ENCODE results near the gene ZNF420.
"Not testable (repeated sequence)": the region's sequence is repeated elsewhere in the genome, so short reads cannot be mapped to it uniquely, and the experiment has no call there.

The ZNF420 gene

GRCh38 chr19:37077934-37078716 lies at the start of gene ZNF420:
Gene ZNF420 (plus strand): TSS chr19:37078433. CDS start chr19:37089119, 10,686 bp downstream.
- peak; percentile 85 to 86 for DNase-seq (ENCODE audit: low read depth in 2 of 2)

GRCh38 chr19:37045140-37045539 lies 33.1 kb upstream of the ZNF420 start:
- no peak for DNase-seq (ENCODE audit: low read depth in 2 of 2)

- no peak for DNase-seq (ENCODE audit: low read depth in 2 of 2)
Measured at GRCh38 chr19:37055330-37055729, 22.9 kb upstream of the ZNF420 start.

- no peak for DNase-seq (ENCODE audit: low read depth in 2 of 2)
Measured at GRCh38 chr19:37056776-37057175, 21.5 kb upstream of the ZNF420 start.

- DNase-seq (ENCODE audit: low read depth in 2 of 2) = no peak
Measured at GRCh38 chr19:37059142-37059541, 19.1 kb upstream of the ZNF420 start.

GRCh38 chr19:37064886-37065285 lies 13.3 kb upstream of the ZNF420 start:
- DNase-seq (ENCODE audit: low read depth in 2 of 2) = not testable (repeated sequence)

GRCh38 chr19:37074111-37074510 lies 4.1 kb upstream of the ZNF420 start:
- no peak for DNase-seq (ENCODE audit: low read depth in 2 of 2)

- DNase-seq (ENCODE audit: low read depth in 2 of 2) = no peak
Measured at GRCh38 chr19:37074819-37075362, 3.3 kb upstream of the ZNF420 start.

GRCh38 chr19:37076524-37076923 lies 1.7 kb upstream of the ZNF420 start:
- DNase-seq (ENCODE audit: low read depth in 2 of 2) = not testable (repeated sequence)

- no peak for DNase-seq (ENCODE audit: low read depth in 2 of 2)
Measured at GRCh38 chr19:37077501-37077933, 716 bp upstream of the ZNF420 start.

GRCh38 chr19:37078717-37079032 lies 442 bp downstream of the ZNF420 start:
- no peak for DNase-seq (ENCODE audit: low read depth in 2 of 2)

- no peak for DNase-seq (ENCODE audit: low read depth in 2 of 2)
Measured at GRCh38 chr19:37079238-37079637, 1.0 kb downstream of the ZNF420 start.

- no peak for DNase-seq (ENCODE audit: low read depth in 2 of 2)
Measured at GRCh38 chr19:37082307-37082706, 4.1 kb downstream of the ZNF420 start.

- no peak for DNase-seq (ENCODE audit: low read depth in 2 of 2)
Measured at GRCh38 chr19:37087110-37087509, 8.9 kb downstream of the ZNF420 start.

GRCh38 chr19:37095859-37096258 lies 17.6 kb downstream of the ZNF420 start:
- no peak for DNase-seq (ENCODE audit: low read depth in 2 of 2)

GRCh38 chr19:37098570-37098969 lies 20.3 kb downstream of the ZNF420 start:
- DNase-seq (ENCODE audit: low read depth in 2 of 2) = no peak

- DNase-seq (ENCODE audit: low read depth in 2 of 2) = not testable (repeated sequence)
Measured at GRCh38 chr19:37104135-37104534, 25.9 kb downstream of the ZNF420 start.

- not testable (repeated sequence) for DNase-seq (ENCODE audit: low read depth in 2 of 2)
Measured at GRCh38 chr19:37111753-37112152, 33.5 kb downstream of the ZNF420 start.

- no peak for DNase-seq (ENCODE audit: low read depth in 2 of 2)
Measured at GRCh38 chr19:37114001-37114400, 35.8 kb downstream of the ZNF420 start.

- not testable (repeated sequence) for DNase-seq (ENCODE audit: low read depth in 2 of 2)
Measured at GRCh38 chr19:37122093-37122492, 43.9 kb downstream of the ZNF420 start.

GRCh38 chr19:37127999-37128820 lies 50.0 kb downstream of the ZNF420 start:
- DNase-seq (ENCODE audit: low read depth in 2 of 2) = no peak

GRCh38 chr19:37128821-37129177 lies 50.6 kb downstream of the ZNF420 start:
- no peak for DNase-seq (ENCODE audit: low read depth in 2 of 2)

GRCh38 chr19:37136111-37136510 lies 57.9 kb downstream of the ZNF420 start:
- DNase-seq (ENCODE audit: low read depth in 2 of 2) = no peak
